ENCODE results near the gene RMND5B. TPM values are rescaled to one million over a fixed set of nuclear protein-coding genes. Genes with fewer than 3 reads are reported as not detected.

RMND5B gene
- total RNA-seq, 1 experiment from 2014 or later = 37.0 TPM

- intact Hi-C loops (cut with micrococcal nuclease; ENCODE audit: unreplicated experiment) = no loop called here
- no TSS peak for BruUV-seq (replicated peaks)
- DNase-seq (ENCODE audit: low spot score) = peak; percentile 96
- peak within 1 kb of the TSS; percentile 77 for H3K27ac ChIP-seq (ENCODE audit: low read depth, low read length, poor library complexity, severe bottlenecking)
- peak within 1 kb of the TSS; percentile 82 for H3K4me3 ChIP-seq (ENCODE audit: low read depth, low read length, poor library complexity, severe bottlenecking)
- POLR2A ChIA-PET (ENCODE audit: low non-redundant PET) = interaction anchor here (0.7 kb wide), 1 partner anchor 77 kb away, joined by 3 read pairs; no protein-coding TSS in a partner anchor
- CTCF ChIA-PET = no interaction called here
- peaks cover 30% of the 10 kb centered on the region for H3K36me3 ChIP-seq (ENCODE audit: insufficient read depth, low read length, poor library complexity, severe bottlenecking)
- H3K27me3 ChIP-seq (replicated peaks; ENCODE audit: insufficient read depth, low read depth, low read length, poor library complexity) = no peaks in the 10 kb centered on the region
- H3K4me1 ChIP-seq (ENCODE audit: insufficient read depth, low read length, poor library complexity, severe bottlenecking) = peaks cover 8% of the 10 kb centered on the region
- no peak for TF ChIP-seq EZH2 (IDR thresholded peaks at IDR 0.05; ENCODE audit: borderline replicate concordance, low read depth, low read length, poor library complexity, severe bottlenecking)
- no peak for TF ChIP-seq CTCF (conservative IDR thresholded peaks at IDR 0.05; ENCODE audit: low read depth, low read length)
- no peaks in the 10 kb centered on the region for H3K9me3 ChIP-seq (ENCODE audit: low read depth, low read length, poor library complexity, severe bottlenecking)
Measured at GRCh38 chr5:178153530-178154340, 22.9 kb downstream of the RMND5B start, which contains the start of gene NHP2. TSS of gene NHP2 (minus strand) at chr5:178153885. CDS start at chr5:178153817, 68 bp downstream.

- POLR2A ChIA-PET (ENCODE audit: low non-redundant PET) = interaction anchor here (0.9 kb wide), 1 partner anchor 14 kb away, joined by 3 read pairs; no protein-coding TSS in a partner anchor
- intact Hi-C loops (cut with micrococcal nuclease; ENCODE audit: unreplicated experiment) = no loop called here
- Histone ChIP-seq H3K4me3 (ENCODE audit: low read depth, low read length, poor library complexity, severe bottlenecking) (no peak overlapping the region), H3K9me3 (ENCODE audit: low read depth, low read length, poor library complexity, severe bottlenecking) (no peaks in the 10 kb centered on the region), H3K27ac (ENCODE audit: low read depth, low read length, poor library complexity, severe bottlenecking) (no peak overlapping the region), H3K27me3 (replicated peaks; ENCODE audit: insufficient read depth, low read depth, low read length, poor library complexity) (no peaks in the 10 kb centered on the region), H3K36me3 (ENCODE audit: insufficient read depth, low read length, poor library complexity, severe bottlenecking) (peaks cover 24% of the 10 kb centered on the region), H3K4me1 (ENCODE audit: insufficient read depth, low read length, poor library complexity, severe bottlenecking) (peaks cover 8% of the 10 kb centered on the region)
- TF ChIP-seq CTCF (conservative IDR thresholded peaks at IDR 0.05; ENCODE audit: low read depth, low read length) (no peak), EZH2 (IDR thresholded peaks at IDR 0.05; ENCODE audit: borderline replicate concordance, low read depth, low read length, poor library complexity, severe bottlenecking) (no peak)
- no TSS peak for BruUV-seq (replicated peaks)
- CTCF ChIA-PET = interaction anchor here (0.6 kb wide), 1 partner anchor 78 kb away, joined by 16 read pairs; no protein-coding TSS in a partner anchor
- DNase-seq (ENCODE audit: low spot score) = no peak
Measured at GRCh38 chr5:178155065-178155464, 24.3 kb downstream of the RMND5B start.

- no peak for DNase-seq (ENCODE audit: low spot score)
- Histone ChIP-seq H3K4me1 (ENCODE audit: insufficient read depth, low read length, poor library complexity, severe bottlenecking) (no peaks in the 10 kb centered on the region), H3K27me3 (replicated peaks; ENCODE audit: insufficient read depth, low read depth, low read length, poor library complexity) (no peaks in the 10 kb centered on the region), H3K9me3 (ENCODE audit: low read depth, low read length, poor library complexity, severe bottlenecking) (no peaks in the 10 kb centered on the region), H3K27ac (ENCODE audit: low read depth, low read length, poor library complexity, severe bottlenecking) (no peak overlapping the region), H3K4me3 (ENCODE audit: low read depth, low read length, poor library complexity, severe bottlenecking) (no peak overlapping the region), H3K36me3 (ENCODE audit: insufficient read depth, low read length, poor library complexity, severe bottlenecking) (no peaks in the 10 kb centered on the region)
- TF ChIP-seq CTCF (conservative IDR thresholded peaks at IDR 0.05; ENCODE audit: low read depth, low read length) (no peak), EZH2 (IDR thresholded peaks at IDR 0.05; ENCODE audit: borderline replicate concordance, low read depth, low read length, poor library complexity, severe bottlenecking) (no peak)
- ChIA-PET POLR2A (ENCODE audit: low non-redundant PET) (no interaction called here), CTCF (no interaction called here)
- BruUV-seq (replicated peaks) = no TSS peak
- intact Hi-C loops (cut with micrococcal nuclease; ENCODE audit: unreplicated experiment) = no loop called here
Measured at GRCh38 chr5:178160176-178160575, 29.4 kb downstream of the RMND5B start.
